GM21717 (cell line): ENCODE data around the gene HSPA12B.

Experiments used
- ATAC-seq: cut with Tn5 transposase; IDR thresholded peaks from one replicate; pipeline ENCODE4 v1.9.1; 2021; ENCODE audit warnings: mild to moderate bottlenecking, moderate library complexity; ENCODE audit not compliant: unreplicated experiment

The HSPA12B gene

GRCh38 chr20:3729378-3729777, 3.1 kb upstream of the HSPA12B start:
- ATAC-seq, result no peak

DNA sequence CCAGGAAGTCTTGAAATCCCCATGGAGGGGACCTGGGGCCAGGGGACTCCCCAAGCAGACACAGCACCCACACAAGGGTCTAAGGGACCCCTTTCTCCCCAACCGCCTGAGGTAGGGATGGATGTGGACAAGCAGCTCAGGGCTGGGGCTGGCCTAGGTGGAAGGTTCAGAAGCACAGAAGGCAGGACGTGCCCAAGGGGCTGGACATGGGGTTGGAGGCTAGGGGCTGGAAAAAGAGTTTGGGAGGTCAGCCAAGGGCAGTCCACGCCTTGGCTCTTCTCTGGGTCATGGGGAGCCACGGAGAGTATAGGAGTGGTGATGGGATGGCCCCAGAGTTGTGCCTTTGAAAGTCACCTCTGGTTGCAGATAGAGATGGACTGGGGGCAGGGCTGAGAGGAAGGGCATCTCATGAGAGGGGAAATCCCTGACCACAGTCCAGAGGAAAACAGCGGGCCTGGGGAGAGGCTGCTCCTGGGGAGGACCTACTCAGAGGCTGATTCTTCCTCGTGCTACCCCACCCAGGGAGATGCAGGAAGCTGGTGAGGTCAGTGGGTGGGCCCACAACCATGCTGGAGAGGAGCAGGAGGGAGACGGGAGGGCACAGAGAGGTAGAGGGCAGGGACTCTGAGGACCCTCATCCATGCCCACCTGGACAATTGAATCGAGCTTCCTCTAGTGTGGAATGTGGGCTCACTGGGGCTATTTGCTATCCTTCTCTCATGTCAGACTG, 2.5 kb upstream of the HSPA12B start:
- no peak for ATAC-seq

GRCh38 chr20:3730803-3731672, 1.4 kb upstream of the HSPA12B start:
- no peak for ATAC-seq

DNA sequence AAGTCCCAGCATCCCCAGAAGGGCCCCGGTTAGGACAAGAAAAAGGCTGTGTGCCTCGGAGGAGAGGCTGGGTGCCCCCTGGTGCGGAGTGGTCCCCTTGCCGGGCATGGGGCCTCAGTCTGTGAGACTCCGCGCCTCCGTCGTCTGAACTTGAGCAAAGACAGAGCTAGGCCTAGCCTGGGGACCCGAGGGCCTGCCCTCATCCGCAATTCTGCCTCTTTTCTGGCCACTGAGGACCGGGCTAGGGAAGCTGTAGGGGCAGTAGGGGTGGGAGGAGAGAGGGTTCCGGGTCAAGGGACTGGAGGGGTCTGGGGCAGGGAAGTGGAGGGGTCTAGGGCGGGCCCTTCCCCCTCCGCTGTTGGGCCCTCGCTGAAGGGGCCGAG, 550 bp upstream of the HSPA12B start:
- no peak for ATAC-seq

DNA sequence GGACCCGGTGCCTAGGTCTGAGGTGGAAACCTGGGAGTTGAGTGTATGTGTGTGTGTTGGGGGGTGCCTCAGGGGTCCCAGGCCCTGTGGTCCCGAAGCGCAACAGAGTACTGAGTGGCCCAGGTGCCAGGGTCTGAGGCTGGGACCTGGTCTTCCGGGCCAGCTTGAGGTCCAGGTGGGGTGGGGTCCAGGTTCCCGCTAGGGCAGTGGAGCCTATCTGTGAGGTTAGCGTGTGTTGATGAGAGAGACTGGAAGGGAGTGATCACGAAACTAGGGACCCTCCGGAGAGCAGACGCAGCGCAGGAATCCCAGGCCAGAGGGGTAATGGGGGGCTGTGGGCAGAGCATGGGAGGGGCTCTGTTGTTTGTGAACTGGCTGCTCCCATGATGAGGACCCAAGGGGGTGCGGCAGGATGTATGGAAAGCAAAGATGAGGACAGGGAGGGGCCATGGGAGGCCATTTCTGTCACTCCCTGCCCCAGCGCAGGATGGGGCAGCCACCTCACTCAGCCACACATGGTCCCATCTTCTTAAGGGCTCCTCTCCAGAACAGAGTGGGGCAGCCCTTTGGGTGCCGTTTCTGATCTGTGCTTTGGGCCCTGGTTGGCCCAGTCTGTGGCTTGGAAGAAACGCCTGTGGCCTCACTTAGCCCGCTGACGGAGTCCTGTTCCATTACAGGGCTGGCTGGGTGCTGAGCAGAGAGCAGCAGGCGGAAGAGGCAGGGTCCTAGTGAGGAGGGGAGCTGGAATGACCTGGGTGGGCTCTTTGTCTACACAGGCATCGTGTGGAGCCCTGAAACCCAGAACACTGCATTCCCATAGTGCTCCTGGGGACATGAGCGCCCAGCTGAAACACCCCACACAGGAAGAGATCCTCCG, 872 bp downstream of the HSPA12B start:
- no peak for ATAC-seq

GRCh38 chr20:3734111-3734843, 1.8 kb downstream of the HSPA12B start:
- no peak for ATAC-seq

- ATAC-seq, result no peak
Measured at GRCh38 chr20:3735768-3736167, 3.3 kb downstream of the HSPA12B start.

- no peak for ATAC-seq
Measured at GRCh38 chr20:3738111-3739053, 5.9 kb downstream of the HSPA12B start.

- ATAC-seq, result no peak
Measured at GRCh38 chr20:3739054-3739925, 6.8 kb downstream of the HSPA12B start.

DNA sequence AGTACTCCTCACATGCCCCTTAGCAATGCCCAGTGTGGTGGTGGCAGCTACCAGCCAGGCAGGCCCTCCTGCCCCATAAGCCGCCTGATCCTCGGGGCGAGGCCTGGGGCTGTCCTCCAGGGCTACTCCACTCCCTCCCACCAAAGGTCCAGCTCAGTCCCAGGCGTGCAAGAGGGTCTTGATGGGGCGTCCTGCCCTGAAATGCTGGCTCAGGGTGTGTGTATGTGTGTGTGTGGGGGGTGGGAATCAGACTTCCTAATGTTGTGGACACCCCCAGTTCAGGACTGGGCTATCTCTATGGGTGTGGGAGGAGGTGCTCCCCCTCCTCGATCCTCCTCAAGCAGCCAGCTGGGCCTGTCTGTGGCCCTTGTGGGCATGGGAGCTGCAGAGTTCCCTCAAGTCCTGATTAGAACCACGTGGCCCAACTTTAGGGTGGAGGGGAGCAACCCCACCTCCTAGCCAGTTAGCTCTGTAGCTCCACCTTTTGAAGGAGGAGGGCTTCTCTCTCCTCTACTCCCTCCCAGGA, 7.5 kb downstream of the HSPA12B start:
- no peak for ATAC-seq

DNA sequence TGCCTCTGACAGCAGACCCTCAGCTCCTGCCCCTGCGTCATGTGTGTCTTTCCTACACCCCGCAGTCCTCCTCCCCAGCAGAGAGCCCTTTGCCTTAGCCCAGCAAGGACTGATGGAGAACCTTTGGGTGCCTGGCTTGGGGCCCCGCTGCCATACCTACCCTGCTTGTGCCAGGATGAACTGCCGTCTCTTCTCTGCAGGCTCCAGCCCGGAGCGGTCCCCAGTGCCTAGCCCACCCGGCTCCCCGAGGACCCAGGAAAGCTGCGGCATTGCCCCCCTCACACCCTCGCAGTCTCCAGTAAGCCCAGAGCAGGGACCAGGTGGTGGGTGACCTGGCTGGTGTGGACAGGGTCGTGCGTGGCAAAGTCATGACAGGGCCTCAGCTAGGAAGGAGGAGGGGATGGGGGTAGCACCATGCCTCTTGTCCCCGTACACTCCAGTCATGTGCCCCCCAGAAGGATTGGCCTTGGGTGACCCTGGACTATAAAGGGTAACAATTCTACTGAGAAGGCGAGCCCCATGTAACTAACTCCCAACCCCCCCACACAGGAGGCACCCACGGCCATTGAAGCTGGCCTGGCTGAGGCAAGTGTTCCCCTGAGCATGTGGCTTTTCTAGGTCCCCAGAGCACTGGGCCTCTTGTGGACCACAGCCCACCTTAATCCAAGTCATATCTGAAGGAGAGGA, 8.3 kb downstream of the HSPA12B start:
- no peak for ATAC-seq

DNA sequence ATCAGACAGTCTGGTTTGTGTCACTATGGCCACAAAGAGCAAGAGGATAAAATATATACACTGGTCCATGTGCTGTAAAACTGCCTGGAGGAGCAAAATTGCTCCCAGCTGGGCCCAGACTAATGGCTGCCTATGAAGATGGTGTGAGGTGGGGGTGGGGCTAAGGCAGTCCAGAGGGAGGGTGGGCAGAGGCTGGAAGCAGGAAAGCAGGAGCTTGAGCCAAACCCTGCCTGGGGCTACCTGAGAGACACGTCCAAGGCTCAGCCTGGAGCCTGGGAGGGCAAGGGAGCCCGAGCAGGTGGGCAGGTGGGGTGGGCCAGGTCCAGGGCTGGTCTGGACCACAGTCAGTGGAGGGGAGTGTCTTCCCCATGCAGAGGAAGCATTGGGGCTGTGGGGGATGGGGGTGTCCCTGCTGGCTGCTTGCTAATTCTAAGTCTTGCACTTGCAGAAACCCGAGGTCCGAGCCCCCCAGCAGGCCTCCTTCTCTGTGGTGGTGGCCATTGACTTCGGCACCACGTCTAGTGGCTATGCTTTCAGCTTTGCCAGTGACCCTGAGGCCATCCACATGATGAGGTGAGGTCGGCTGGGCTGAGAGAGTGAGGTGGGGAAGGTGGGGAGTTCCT, 9.5 kb downstream of the HSPA12B start:
- no peak for ATAC-seq

DNA sequence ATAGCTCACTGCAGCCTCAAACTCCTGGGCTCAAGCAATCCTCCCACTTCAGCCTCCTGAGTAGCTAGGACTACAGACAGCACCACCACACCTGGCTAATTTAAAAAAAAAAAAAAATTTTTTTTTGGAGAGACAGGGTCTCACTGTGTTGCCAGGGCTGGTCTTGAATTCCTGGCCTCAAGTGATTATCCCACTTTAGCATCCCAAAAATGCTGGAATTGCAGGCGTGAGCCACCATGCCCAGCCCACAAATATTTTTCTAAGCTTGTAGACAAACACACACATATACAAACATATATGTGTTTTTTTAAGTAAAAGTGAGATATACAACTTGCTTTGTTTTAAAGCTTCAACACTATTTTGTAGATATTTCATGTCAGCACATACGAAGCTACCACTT, 10.8 kb downstream of the HSPA12B start:
- ATAC-seq, result no peak

DNA sequence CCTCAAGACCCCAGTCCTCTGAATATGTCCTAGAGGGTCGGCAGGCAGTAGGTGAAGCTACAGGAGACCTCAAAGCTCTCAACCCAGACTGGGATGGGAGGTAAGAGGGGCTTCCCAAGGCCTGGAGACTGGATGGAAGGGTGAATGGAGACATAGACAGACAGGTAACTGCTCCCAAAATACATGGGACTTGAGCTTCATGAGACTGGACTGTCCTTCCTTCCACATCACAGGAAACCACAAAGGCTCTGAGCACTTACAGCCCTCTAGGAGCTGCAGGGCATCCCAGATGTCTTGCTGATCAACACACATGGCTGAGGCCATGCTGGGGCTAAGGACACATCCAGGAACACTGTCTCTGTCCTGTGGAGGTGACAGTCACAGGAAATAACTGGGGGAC, 11.6 kb downstream of the HSPA12B start:
- ATAC-seq, result no peak

DNA sequence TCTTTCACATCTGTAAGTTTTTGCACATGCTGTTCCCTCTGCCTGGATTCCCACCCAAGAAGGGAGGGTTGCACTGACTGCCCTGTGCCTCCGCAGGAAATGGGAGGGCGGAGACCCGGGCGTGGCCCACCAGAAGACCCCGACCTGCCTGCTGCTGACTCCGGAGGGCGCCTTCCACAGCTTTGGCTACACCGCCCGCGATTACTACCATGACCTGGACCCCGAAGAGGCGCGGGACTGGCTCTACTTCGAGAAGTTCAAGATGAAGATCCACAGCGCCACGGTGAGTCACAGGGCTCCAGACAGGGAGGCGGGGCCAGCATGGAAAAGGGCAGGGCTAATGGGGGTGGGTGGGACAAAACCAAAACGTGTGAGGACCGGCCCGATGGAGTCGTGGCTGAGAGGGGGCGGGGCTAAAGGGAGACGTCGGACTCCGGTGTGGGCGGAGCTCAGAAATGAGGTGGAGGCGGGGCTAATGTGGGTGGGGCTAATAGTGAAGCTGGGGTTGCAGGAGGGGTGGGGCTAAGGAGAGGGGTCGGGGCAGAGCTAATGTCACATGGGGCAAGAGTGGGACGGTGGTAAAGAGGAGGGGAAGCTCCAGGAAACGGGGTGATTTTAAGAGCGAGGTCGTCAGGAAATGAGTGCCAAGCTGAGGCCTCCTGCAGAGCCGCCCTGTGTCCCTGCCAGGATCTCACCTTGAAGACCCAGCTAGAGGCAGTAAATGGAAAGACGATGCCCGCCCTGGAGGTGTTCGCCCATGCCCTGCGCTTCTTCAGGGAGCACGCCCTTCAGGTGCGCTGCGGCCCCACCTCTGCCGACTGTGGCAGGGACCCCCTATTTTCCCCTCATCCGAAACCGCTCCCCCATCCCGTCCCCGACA, 12.6 kb downstream of the HSPA12B start:
- ATAC-seq, result no peak

- ATAC-seq, result no peak
Measured at GRCh38 chr20:3745686-3746173, 13.2 kb downstream of the HSPA12B start.
